Renal cortex interstitium (tissue), 3 donors: ENCODE measurements around the gene AGFG2. TPM values are rescaled to one million over a fixed set of nuclear protein-coding genes. Genes with fewer than 3 reads are reported as not detected.

Experiments
- polyA plus RNA-seq, 3 donors: library from polyadenylated mRNA; unstranded; fragments of 120-200 nt; gene quantifications; one replicate each; pipeline ENCODE4 v1.2.1, GENCODE V29; 2013; ENCODE audit not compliant: insufficient read length in 3 of 3

The AGFG2 gene
- polyA plus RNA-seq, 3 donors, result 9.2 to 13.6 (median 13.1) TPM

Other genes with a start within 250 kb of the AGFG2 start
- 1 to 10 TPM; 6.8 to 9.0 (median 8.0) TPM for gene SPDYE3, start 231.5 kb upstream of the AGFG2 start, polyA plus RNA-seq
- 10 to 100 TPM; 36.0 to 58.2 (median 37.6) TPM for gene PILRB, start 181.1 kb upstream of the AGFG2 start, polyA plus RNA-seq
- gene PILRA, start 165.7 kb upstream of the AGFG2 start, polyA plus RNA-seq, result 1 to 10 TPM; 4.7 to 8.0 (median 6.6) TPM
- gene ZCWPW1, start 110.5 kb upstream of the AGFG2 start, polyA plus RNA-seq, result 1 to 10 TPM; 4.7 to 7.5 (median 5.9) TPM
- 10 to 100 TPM; 50.6 to 65.3 (median 54.1) TPM for gene MEPCE, start 109.4 kb upstream of the AGFG2 start, polyA plus RNA-seq
- 10 to 100 TPM; 14.8 to 20.9 (median 19.5) TPM for gene PPP1R35, start 102.7 kb upstream of the AGFG2 start, polyA plus RNA-seq
- 1 to 10 TPM in 2 of 3 donors, under 1 TPM in 1; 0.99 to 2.0 (median 1.4) TPM for gene SPACDR, start 74.9 kb upstream of the AGFG2 start, polyA plus RNA-seq
- 10 to 100 TPM; 30.9 to 52.8 (median 49.4) TPM for gene TSC22D4, start 60.0 kb upstream of the AGFG2 start, polyA plus RNA-seq
- gene NYAP1, start 55.3 kb upstream of the AGFG2 start, polyA plus RNA-seq, result 1 to 10 TPM; 1.6 to 2.9 (median 2.4) TPM
- 1 to 10 TPM; 4.6 to 9.9 (median 7.5) TPM for gene SAP25, start 34.7 kb downstream of the AGFG2 start, polyA plus RNA-seq
- gene LRCH4, start 46.9 kb downstream of the AGFG2 start, polyA plus RNA-seq, result 10 to 100 TPM; 28.7 to 56.4 (median 46.5) TPM
- gene FBXO24, start 47.1 kb downstream of the AGFG2 start, polyA plus RNA-seq, result 1 to 10 TPM; 1.7 to 2.5 (median 1.7) TPM
- 100 to 1,000 TPM in 2 of 3 donors, 10 to 100 TPM in 1; 92.2 to 146 (median 141) TPM for gene PCOLCE, start 63.2 kb downstream of the AGFG2 start, polyA plus RNA-seq
- gene MOSPD3, start 73.3 kb downstream of the AGFG2 start, polyA plus RNA-seq, result 10 to 100 TPM; 20.6 to 31.9 (median 28.8) TPM
- 1 to 10 TPM in 1 of 3 donors, under 1 TPM in 2; 0.95 to 1.1 (median 0.98) TPM for gene TFR2, start 102.3 kb downstream of the AGFG2 start, polyA plus RNA-seq
- not detected for gene ACTL6B, start 117.2 kb downstream of the AGFG2 start, polyA plus RNA-seq
- 100 to 1,000 TPM; 173 to 224 (median 197) TPM for gene GNB2, start 134.5 kb downstream of the AGFG2 start, polyA plus RNA-seq
- 10 to 100 TPM; 34.0 to 66.0 (median 46.5) TPM for gene GIGYF1, start 155.0 kb downstream of the AGFG2 start, polyA plus RNA-seq
- 10 to 100 TPM; 20.7 to 30.8 (median 23.7) TPM for gene POP7, start 166.9 kb downstream of the AGFG2 start, polyA plus RNA-seq
- under 1 TPM in 2 of 3 donors, not detected in 1; 0.14 to 0.38 TPM for gene EPO, start 181.3 kb downstream of the AGFG2 start, polyA plus RNA-seq
- gene ZAN, start 194.4 kb downstream of the AGFG2 start, polyA plus RNA-seq, result under 1 TPM in 2 of 3 donors, not detected in 1; 0.02 to 0.03 TPM